ENCODE data around the gene TNFSF13B.

DNA sequence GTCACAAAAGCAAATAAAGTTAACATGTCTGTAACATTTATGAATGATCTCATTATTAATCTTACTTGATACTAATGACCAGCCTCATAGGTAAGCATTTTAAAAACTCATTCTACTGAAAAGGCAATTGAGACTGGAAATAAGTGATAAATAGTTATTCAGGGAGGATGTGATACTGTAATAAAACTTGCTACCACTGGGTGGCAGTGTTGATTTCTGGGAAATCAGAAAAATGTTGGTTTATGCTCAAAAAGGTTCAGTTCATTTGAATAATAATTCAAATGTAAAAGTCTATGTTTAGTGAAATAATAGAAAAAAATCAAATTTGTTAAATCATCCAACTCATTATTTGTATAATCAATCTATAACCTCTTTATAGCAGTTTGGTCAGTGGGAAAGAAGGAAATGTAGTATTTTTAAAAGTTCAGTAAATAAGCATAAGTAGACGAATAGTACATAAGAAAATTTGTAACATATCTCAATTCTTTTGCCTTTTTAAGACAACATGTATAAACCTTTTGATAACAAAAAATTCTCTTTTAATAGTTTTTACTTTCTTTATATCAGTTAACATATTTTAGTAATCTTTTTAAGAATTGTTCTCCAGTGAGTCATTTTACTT lies 41.8 kb upstream of the TNFSF13B start:
- TF ChIP-seq CHD2 (IDR thresholded peaks at IDR 0.05; ENCODE audit: low read length, partially characterized antibody) (no peak), GATA2 (CRISPR knock-in tag; IDR thresholded peaks at IDR 0.05) (no peak), TCF12 (IDR thresholded peaks at IDR 0.05) (no peak)
